ENCODE measurements around the gene SGTA.

SGTA gene

GRCh38 chr19:2727640-2727944 is 55.5 kb downstream of the SGTA start:
- Histone ChIP-seq H3K36me3 (ENCODE audit: control insufficient read depth in 4 of 4, insufficient read depth in 4 of 4, low read length in 3 of 4) (peaks cover 0 to 19% (median 10%) of the 10 kb centered on the region in 4 experiments), H3K4me3 (ENCODE audit: control insufficient read depth in 1 of 7, extremely low read depth in 1 of 7, insufficient read depth in 4 of 7, low read depth in 2 of 7, low read length in 6 of 7) (no peak overlapping the region), H3K27me3 (replicated peaks in 2 of 5; ENCODE audit: control insufficient read depth in 4 of 5, insufficient read depth in 5 of 5, low read length in 4 of 5) (no peaks in the 10 kb centered on the region), H3K4me1 (ENCODE audit: control extremely low read depth in 1 of 4, control insufficient read depth in 4 of 4, insufficient read depth in 4 of 4, low read length in 3 of 4) (peaks cover 0 to 20% (median 15%) of the 10 kb centered on the region in 4 experiments), H3K27ac (ENCODE audit: insufficient read depth in 1 of 2, low read depth in 1 of 2, low read length in 2 of 2, poor library complexity in 1 of 2, severe bottlenecking in 2 of 2) (no peak overlapping the region), H3K9me3 (ENCODE audit: control extremely low read depth in 1 of 5, control insufficient read depth in 4 of 5, insufficient read depth in 2 of 5, low read depth in 1 of 5, low read length in 4 of 5) (no peaks in the 10 kb centered on the region)
- DNase-seq: no peak
- WGBS (ENCODE audit: insufficient coverage): 88% methylated on average over 16 of the region's 16 CpGs
- ChIA-PET POLR2A (interaction anchor here (0.9 to 1.4 kb wide), 3 partner anchors 10 to 22 kb away, joined by 3 to 5 read pairs (median 3); no protein-coding TSS in a partner anchor), CTCF (interaction anchor here (0.7 to 1.6 kb wide), 6 partner anchors 12 to 79 kb away, joined by 3 to 6 read pairs (median 3); no protein-coding TSS in a partner anchor)

DNA sequence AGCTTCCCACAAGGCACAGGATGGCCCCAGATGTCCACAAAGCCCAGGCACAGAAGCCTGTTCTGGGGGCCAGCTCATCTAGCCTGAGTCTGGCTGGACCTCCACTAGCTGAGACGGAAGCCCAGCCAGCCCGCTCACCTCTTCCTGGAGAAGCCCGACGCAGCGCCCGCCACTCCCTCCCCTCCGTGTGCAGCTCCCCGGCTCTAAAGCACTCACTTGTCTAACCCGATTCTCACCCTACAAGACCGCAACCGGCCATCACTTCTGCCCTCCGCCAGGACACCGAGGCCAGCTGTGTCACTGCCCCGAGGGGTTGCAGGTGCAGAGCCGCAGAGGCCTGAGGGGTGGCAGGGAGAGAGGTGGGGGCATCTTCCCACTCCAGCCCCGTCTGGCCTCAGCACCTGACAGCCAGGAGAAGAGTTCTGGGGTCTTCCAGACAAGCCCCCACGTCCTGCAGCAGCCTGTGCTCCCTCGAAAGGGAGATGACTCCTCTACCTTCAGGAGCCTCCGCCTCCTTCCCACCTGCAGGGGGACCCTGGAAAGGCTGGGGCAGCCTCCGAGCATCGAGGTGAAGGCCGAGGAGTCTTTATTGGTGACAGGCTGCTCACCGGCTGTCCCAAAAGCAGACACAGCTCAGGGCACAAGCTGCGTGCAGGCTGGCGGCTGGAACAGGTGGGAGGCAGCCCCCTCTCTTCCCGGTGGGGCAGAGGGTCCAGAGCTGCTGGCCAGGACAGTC is 56.0 kb downstream of the SGTA start:
- Histone ChIP-seq H3K4me3 (ENCODE audit: control insufficient read depth in 1 of 7, extremely low read depth in 1 of 7, insufficient read depth in 4 of 7, low read depth in 2 of 7, low read length in 6 of 7) (peak overlapping the region in 5 of 7 experiments; percentile 15 to 65 (median 38)), H3K27me3 (replicated peaks in 2 of 5; ENCODE audit: control insufficient read depth in 4 of 5, insufficient read depth in 5 of 5, low read length in 4 of 5) (peaks cover 0 to 3% (median 0%) of the 10 kb centered on the region in 5 experiments), H3K9me3 (ENCODE audit: control extremely low read depth in 1 of 5, control insufficient read depth in 4 of 5, insufficient read depth in 2 of 5, low read depth in 1 of 5, low read length in 4 of 5) (no peaks in the 10 kb centered on the region), H3K27ac (ENCODE audit: insufficient read depth in 1 of 2, low read depth in 1 of 2, low read length in 2 of 2, poor library complexity in 1 of 2, severe bottlenecking in 2 of 2) (no peak overlapping the region), H3K36me3 (ENCODE audit: control insufficient read depth in 4 of 4, insufficient read depth in 4 of 4, low read length in 3 of 4) (peaks cover 0 to 14% (median 7%) of the 10 kb centered on the region in 4 experiments), H3K4me1 (ENCODE audit: control extremely low read depth in 1 of 4, control insufficient read depth in 4 of 4, insufficient read depth in 4 of 4, low read length in 3 of 4) (peaks cover 0 to 24% (median 15%) of the 10 kb centered on the region in 4 experiments)
- ChIA-PET POLR2A (interaction anchor here (0.9 to 1.4 kb wide), 3 partner anchors 11 to 22 kb away, joined by 3 to 5 read pairs (median 3); no protein-coding TSS in a partner anchor), CTCF (interaction anchor here (0.7 to 1.6 kb wide), 6 partner anchors 15 to 79 kb away, joined by 3 to 6 read pairs (median 4); no protein-coding TSS in a partner anchor)
- peak in 2 of 3 donors; percentile 26 to 54 for DNase-seq
- 37% methylated on average over 16 of the region's 26 CpGs for WGBS (ENCODE audit: insufficient coverage)

DNA sequence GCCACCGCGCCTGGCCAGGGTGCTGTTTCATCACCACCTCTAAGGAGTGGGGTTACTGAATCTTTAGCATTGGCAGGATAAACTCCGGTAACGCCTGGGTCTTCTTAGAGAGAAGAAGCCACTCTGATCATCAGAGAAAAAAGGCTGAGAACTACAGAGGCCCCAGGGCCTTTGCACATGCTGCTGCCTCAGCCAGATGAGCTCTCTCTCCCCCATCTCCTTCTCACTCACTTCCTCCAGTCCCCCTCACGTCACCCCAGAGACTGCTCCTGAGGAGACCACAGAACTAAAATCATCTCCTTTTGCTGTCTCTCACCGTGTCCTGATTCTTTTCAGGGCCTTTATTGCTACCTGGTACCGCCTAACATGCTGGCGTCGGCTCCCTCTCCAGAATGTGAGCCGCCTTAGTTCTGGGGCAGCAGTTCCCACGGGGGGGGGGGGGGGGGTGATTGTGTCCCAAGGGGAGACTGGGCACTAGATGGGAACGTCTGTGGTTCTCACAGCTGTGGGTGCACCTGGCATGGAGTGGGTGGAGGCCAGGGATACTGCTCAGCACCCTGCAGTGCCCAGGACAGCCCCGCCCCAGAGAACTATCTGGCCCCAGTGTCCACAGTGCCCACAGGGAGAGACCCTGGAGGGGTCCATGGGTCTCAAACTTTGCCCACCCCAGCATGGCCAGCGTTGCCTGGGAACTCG is 56.8 kb downstream of the SGTA start:
- ChIA-PET POLR2A (interaction anchor here (1.4 kb wide), 2 partner anchors 11 to 13 kb away, joined by 3 to 5 read pairs; no protein-coding TSS in a partner anchor), CTCF (interaction anchor here (0.8 to 1.6 kb wide), 5 partner anchors 13 to 78 kb away, joined by 3 to 6 read pairs (median 4); no protein-coding TSS in a partner anchor)
- Histone ChIP-seq H3K9me3 (ENCODE audit: control extremely low read depth in 1 of 5, control insufficient read depth in 4 of 5, insufficient read depth in 2 of 5, low read depth in 1 of 5, low read length in 4 of 5) (no peaks in the 10 kb centered on the region), H3K4me3 (ENCODE audit: control insufficient read depth in 1 of 7, extremely low read depth in 1 of 7, insufficient read depth in 4 of 7, low read depth in 2 of 7, low read length in 6 of 7) (peak overlapping the region in 4 of 7 experiments; percentile 15 to 65 (median 46)), H3K4me1 (ENCODE audit: control extremely low read depth in 1 of 4, control insufficient read depth in 4 of 4, insufficient read depth in 4 of 4, low read length in 3 of 4) (peaks cover 0 to 31% (median 21%) of the 10 kb centered on the region in 4 experiments), H3K36me3 (ENCODE audit: control insufficient read depth in 4 of 4, insufficient read depth in 4 of 4, low read length in 3 of 4) (peaks cover 0 to 7% (median 3%) of the 10 kb centered on the region in 4 experiments), H3K27ac (ENCODE audit: insufficient read depth in 1 of 2, low read depth in 1 of 2, low read length in 2 of 2, poor library complexity in 1 of 2, severe bottlenecking in 2 of 2) (no peak overlapping the region), H3K27me3 (replicated peaks in 2 of 5; ENCODE audit: control insufficient read depth in 4 of 5, insufficient read depth in 5 of 5, low read length in 4 of 5) (peaks cover 0 to 7% (median 0%) of the 10 kb centered on the region in 5 experiments)
- DNase-seq: no peak
- 82% methylated on average over 7 of the region's 15 CpGs for WGBS (ENCODE audit: insufficient coverage)

GRCh38 chr19:2724148-2724557 is 58.9 kb downstream of the SGTA start:
- no peak overlapping the region for H3K27ac ChIP-seq (ENCODE audit: insufficient read depth in 1 of 2, low read depth in 1 of 2, low read length in 2 of 2, poor library complexity in 1 of 2, severe bottlenecking in 2 of 2)
- peaks cover 0 to 14% (median 0%) of the 10 kb centered on the region in 5 experiments for H3K27me3 ChIP-seq (replicated peaks in 2 of 5; ENCODE audit: control insufficient read depth in 4 of 5, insufficient read depth in 5 of 5, low read length in 4 of 5)
- WGBS (ENCODE audit: insufficient coverage): 86% methylated on average over 7 of the region's 7 CpGs
- POLR2A ChIA-PET: no interaction called here
- H3K4me3 ChIP-seq (ENCODE audit: control insufficient read depth in 1 of 7, extremely low read depth in 1 of 7, insufficient read depth in 4 of 7, low read depth in 2 of 7, low read length in 6 of 7): no peak overlapping the region
- H3K9me3 ChIP-seq (ENCODE audit: control extremely low read depth in 1 of 5, control insufficient read depth in 4 of 5, insufficient read depth in 2 of 5, low read depth in 1 of 5, low read length in 4 of 5): no peaks in the 10 kb centered on the region
- no peak for DNase-seq
- H3K36me3 ChIP-seq (ENCODE audit: control insufficient read depth in 4 of 4, insufficient read depth in 4 of 4, low read length in 3 of 4): peaks cover 0 to 2% (median 0%) of the 10 kb centered on the region in 4 experiments
- H3K4me1 ChIP-seq (ENCODE audit: control extremely low read depth in 1 of 4, control insufficient read depth in 4 of 4, insufficient read depth in 4 of 4, low read length in 3 of 4): peaks cover 0 to 43% (median 33%) of the 10 kb centered on the region in 4 experiments
- CTCF ChIA-PET: interaction anchor here (0.9 to 1.2 kb wide), 3 partner anchors 15 to 76 kb away, joined by 3 to 6 read pairs (median 5); no protein-coding TSS in a partner anchor

GRCh38 chr19:2723747-2724146 is 59.3 kb downstream of the SGTA start:
- Histone ChIP-seq H3K4me3 (ENCODE audit: control insufficient read depth in 1 of 7, extremely low read depth in 1 of 7, insufficient read depth in 4 of 7, low read depth in 2 of 7, low read length in 6 of 7) (no peak overlapping the region), H3K36me3 (ENCODE audit: control insufficient read depth in 4 of 4, insufficient read depth in 4 of 4, low read length in 3 of 4) (peaks cover 0 to 1% (median 0%) of the 10 kb centered on the region in 4 experiments), H3K27ac (ENCODE audit: insufficient read depth in 1 of 2, low read depth in 1 of 2, low read length in 2 of 2, poor library complexity in 1 of 2, severe bottlenecking in 2 of 2) (no peak overlapping the region), H3K27me3 (replicated peaks in 2 of 5; ENCODE audit: control insufficient read depth in 4 of 5, insufficient read depth in 5 of 5, low read length in 4 of 5) (peaks cover 0 to 18% (median 0%) of the 10 kb centered on the region in 5 experiments), H3K9me3 (ENCODE audit: control extremely low read depth in 1 of 5, control insufficient read depth in 4 of 5, insufficient read depth in 2 of 5, low read depth in 1 of 5, low read length in 4 of 5) (no peaks in the 10 kb centered on the region), H3K4me1 (ENCODE audit: control extremely low read depth in 1 of 4, control insufficient read depth in 4 of 4, insufficient read depth in 4 of 4, low read length in 3 of 4) (peaks cover 0 to 43% (median 33%) of the 10 kb centered on the region in 4 experiments)
- DNase-seq: no peak
- ChIA-PET CTCF (interaction anchor here (0.8 to 1.3 kb wide), 4 partner anchors 7 to 80 kb away, joined by 3 to 5 read pairs (median 3); no protein-coding TSS in a partner anchor), POLR2A (no interaction called here)
- WGBS (ENCODE audit: insufficient coverage): 94% methylated on average over 14 of the region's 14 CpGs

DNA sequence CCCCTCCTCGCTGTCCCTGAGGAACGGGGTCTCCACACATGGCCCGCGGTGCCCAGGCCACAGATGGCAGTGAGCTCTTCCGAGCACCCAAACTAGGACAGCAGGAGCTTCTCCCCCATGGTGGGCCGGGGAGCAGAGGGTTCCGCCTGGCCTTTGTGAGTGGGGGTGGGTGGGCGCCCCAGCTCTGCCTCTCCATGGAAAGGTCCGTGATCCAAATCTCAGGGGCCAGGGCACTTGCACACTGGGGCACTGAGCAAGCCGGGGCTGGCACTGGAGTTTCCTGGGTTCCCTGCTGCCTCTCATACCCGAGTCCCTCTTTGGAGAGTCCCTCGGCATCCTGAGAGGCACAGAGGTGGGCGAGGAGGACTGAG is 59.7 kb downstream of the SGTA start:
- Histone ChIP-seq H3K4me1 (ENCODE audit: control extremely low read depth in 1 of 4, control insufficient read depth in 4 of 4, insufficient read depth in 4 of 4, low read length in 3 of 4) (peaks cover 0 to 41% (median 32%) of the 10 kb centered on the region in 4 experiments), H3K27me3 (replicated peaks in 2 of 5; ENCODE audit: control insufficient read depth in 4 of 5, insufficient read depth in 5 of 5, low read length in 4 of 5) (peaks cover 0 to 18% (median 0%) of the 10 kb centered on the region in 5 experiments), H3K9me3 (ENCODE audit: control extremely low read depth in 1 of 5, control insufficient read depth in 4 of 5, insufficient read depth in 2 of 5, low read depth in 1 of 5, low read length in 4 of 5) (no peaks in the 10 kb centered on the region), H3K27ac (ENCODE audit: insufficient read depth in 1 of 2, low read depth in 1 of 2, low read length in 2 of 2, poor library complexity in 1 of 2, severe bottlenecking in 2 of 2) (no peak overlapping the region), H3K4me3 (ENCODE audit: control insufficient read depth in 1 of 7, extremely low read depth in 1 of 7, insufficient read depth in 4 of 7, low read depth in 2 of 7, low read length in 6 of 7) (no peak overlapping the region), H3K36me3 (ENCODE audit: control insufficient read depth in 4 of 4, insufficient read depth in 4 of 4, low read length in 3 of 4) (no peaks in the 10 kb centered on the region)
- POLR2A ChIA-PET: no interaction called here
- CTCF ChIA-PET: interaction anchor here (0.8 to 1.3 kb wide), 3 partner anchors 8 to 80 kb away, joined by 3 to 5 read pairs (median 3); no protein-coding TSS in a partner anchor
- 100% methylated on average over 8 of the region's 13 CpGs for WGBS (ENCODE audit: insufficient coverage)
- DNase-seq: no peak

Measured in common myeloid progenitor, CD34-positive (primary cell).